WERI-Rb-1 (cell line): ENCODE results near the gene DAAM2.

ENCODE experiments used
- DNase-seq: peaks from one replicate; pipeline ENCODE4 v3.0.0-alpha.2; 2020
- H3K27ac ChIP-seq: fragments of 250-450 bp; sonication (Bioruptor Pico); 2 replicates; pipeline ENCODE4 v1.5.1; 2020; ENCODE audit warnings: mild to moderate bottlenecking, moderate library complexity
- H3K27me3 ChIP-seq: fragments of 250-450 bp; sonication (Bioruptor Pico); 2 replicates; pipeline ENCODE4 v1.5.1; 2021; ENCODE audit warnings: mild to moderate bottlenecking, low read depth, moderate library complexity; ENCODE audit not compliant: insufficient read depth, severe bottlenecking
- H3K36me3 ChIP-seq: fragments of 250-450 bp; sonication (Bioruptor Pico); 2 replicates; pipeline ENCODE4 v1.5.1; 2020; ENCODE audit warnings: mild to moderate bottlenecking, moderate library complexity
- H3K4me3 ChIP-seq: 2 replicates; pipeline ENCODE4 v1.5.1; 2011; ENCODE audit warnings: low read depth, mild to moderate bottlenecking, control low read depth, low read length
- H3K9me3 ChIP-seq: fragments of 250-450 bp; sonication (Bioruptor Pico); 2 replicates; pipeline ENCODE4 v1.5.1; 2021; ENCODE audit warnings: mild to moderate bottlenecking, moderate library complexity; ENCODE audit not compliant: severe bottlenecking
- TF ChIP-seq, protein P1 (sequence below): IDR thresholded peaks from 2 replicates; pipeline ENCODE4 v1.5.1; 2011; ENCODE audit warnings: low read depth, mild to moderate bottlenecking, control low read depth, inconsistent platforms, low read length

DAAM2 gene

DNA sequence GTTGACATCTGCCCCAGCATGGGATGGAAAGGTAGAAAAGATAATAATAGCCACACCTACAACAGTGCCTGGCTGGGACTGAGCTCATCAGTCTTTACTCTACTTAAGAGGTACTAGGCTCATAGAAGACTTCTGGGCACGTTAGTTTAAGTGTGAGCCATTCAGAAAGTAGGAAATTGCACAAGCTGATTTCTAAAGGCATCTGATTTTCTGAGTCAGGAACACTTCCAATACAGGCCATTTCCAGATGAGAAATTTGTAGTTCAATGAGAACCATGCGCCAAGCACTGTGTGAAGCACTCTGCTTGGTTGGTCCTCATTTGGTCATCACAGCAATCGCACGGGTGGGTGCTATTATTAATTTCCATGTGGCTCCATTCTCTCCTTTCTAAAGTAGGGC lies 99.8 kb downstream of the DAAM2 start:
- no peak for DNase-seq
- Histone ChIP-seq H3K27me3 (no peaks in the 10 kb centered on the region), H3K27ac (no peak overlapping the region), H3K9me3 (no peaks in the 10 kb centered on the region), H3K36me3 (no peaks in the 10 kb centered on the region), H3K4me3 (no peak overlapping the region)
- TF ChIP-seq, protein P1, sequence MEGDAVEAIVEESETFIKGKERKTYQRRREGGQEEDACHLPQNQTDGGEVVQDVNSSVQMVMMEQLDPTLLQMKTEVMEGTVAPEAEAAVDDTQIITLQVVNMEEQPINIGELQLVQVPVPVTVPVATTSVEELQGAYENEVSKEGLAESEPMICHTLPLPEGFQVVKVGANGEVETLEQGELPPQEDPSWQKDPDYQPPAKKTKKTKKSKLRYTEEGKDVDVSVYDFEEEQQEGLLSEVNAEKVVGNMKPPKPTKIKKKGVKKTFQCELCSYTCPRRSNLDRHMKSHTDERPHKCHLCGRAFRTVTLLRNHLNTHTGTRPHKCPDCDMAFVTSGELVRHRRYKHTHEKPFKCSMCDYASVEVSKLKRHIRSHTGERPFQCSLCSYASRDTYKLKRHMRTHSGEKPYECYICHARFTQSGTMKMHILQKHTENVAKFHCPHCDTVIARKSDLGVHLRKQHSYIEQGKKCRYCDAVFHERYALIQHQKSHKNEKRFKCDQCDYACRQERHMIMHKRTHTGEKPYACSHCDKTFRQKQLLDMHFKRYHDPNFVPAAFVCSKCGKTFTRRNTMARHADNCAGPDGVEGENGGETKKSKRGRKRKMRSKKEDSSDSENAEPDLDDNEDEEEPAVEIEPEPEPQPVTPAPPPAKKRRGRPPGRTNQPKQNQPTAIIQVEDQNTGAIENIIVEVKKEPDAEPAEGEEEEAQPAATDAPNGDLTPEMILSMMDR, result no peak

DNA sequence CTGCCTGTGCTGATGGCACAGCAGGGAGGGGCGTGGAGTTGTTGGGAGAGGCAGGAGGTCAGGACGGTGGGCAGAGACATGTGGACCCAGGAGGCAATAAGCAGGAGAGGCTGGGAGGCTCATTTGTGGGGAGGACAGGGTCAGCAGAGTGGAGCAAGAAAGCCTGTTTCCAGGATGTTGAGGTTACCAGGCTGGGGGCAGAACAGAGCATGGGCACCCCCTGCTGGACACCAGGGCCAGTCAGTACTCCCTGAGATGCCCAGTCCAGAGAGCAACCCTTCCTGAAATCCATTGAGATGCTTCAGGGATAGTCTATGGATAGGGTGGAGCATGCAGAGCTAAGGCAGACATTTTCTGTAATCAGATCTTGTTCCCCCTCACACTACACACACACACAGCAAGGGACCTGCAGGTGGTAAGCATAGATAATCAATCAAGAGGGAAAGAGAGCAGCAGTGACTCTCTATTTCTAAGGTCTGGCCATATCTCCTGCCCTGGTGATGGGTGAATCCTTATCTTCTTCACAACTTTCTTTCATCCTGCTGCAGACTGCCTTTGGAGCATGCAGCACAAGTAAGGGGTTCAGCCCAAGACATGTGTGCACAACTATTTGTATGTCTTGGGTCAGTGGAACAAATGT lies 100.4 kb downstream of the DAAM2 start:
- no peak overlapping the region for H3K27ac ChIP-seq
- H3K9me3 ChIP-seq, result no peaks in the 10 kb centered on the region
- no peaks in the 10 kb centered on the region for H3K27me3 ChIP-seq
- TF ChIP-seq, protein P1, result peak; percentile 98
- no peak overlapping the region for H3K4me3 ChIP-seq
- peak; percentile 83 for DNase-seq
- no peaks in the 10 kb centered on the region for H3K36me3 ChIP-seq

DNA sequence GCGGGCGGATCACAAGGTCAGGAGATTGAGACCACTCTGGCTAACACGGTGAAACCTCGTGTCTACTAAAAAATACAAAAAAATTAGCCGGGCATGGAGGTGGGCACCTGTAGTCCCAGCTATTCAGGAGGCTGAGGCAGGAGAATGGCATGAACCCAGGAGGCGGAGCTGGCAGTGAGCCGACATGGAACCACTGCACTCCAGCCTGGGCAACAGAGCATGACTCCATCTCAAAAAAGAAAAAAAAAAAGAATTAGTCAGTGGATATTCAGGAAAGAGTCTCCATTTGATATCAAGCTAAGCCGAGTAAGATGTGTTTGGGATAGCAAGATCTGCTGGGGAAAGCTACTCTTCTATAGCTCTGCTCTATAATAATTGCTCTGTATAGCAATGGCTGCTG lies 101.1 kb downstream of the DAAM2 start:
- TF ChIP-seq, protein P1, result no peak
- Histone ChIP-seq H3K27me3 (no peaks in the 10 kb centered on the region), H3K9me3 (no peaks in the 10 kb centered on the region), H3K27ac (no peak overlapping the region), H3K4me3 (no peak overlapping the region), H3K36me3 (no peaks in the 10 kb centered on the region)
- no peak for DNase-seq

DNA sequence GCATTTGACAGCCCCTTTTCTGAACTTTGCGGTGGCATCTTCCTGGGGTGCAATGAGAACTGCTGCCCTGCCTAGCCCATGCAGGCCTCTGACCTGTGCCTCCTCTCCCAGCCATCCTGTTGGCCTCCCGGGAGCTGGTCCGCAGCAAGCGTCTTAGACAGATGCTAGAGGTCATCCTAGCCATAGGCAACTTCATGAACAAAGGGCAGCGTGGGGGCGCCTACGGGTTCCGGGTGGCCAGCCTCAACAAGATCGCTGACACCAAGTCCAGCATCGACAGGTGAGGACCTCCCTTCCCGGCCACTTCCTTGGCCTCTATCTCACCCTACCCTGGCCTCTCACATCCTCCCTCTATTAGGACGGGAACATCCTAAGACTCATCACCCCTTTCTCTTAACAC lies 104.5 kb downstream of the DAAM2 start:
- TF ChIP-seq, protein P1, result no peak
- H3K36me3 ChIP-seq, result no peaks in the 10 kb centered on the region
- no peak for DNase-seq
- no peak overlapping the region for H3K4me3 ChIP-seq
- H3K9me3 ChIP-seq, result no peaks in the 10 kb centered on the region
- no peak overlapping the region for H3K27ac ChIP-seq
- no peaks in the 10 kb centered on the region for H3K27me3 ChIP-seq

DNA sequence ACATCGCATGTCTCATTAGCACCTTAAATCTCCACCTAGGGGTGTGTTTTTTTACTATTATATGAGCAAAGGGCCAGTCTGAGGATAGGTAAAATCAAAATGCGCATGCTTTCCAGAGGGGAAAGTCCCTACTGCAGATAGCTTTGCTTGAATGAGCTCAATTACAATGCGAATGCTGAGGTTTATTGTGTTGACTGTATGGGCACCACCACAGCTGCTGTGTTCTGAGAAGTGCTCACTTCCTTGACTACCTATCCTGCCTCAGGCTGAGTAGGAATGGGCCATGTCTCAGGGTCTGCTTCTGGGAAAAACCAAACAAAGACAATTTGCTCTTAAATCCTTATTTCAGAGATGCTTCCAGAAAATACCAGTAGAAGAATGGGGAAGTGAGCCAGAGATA lies 105.5 kb downstream of the DAAM2 start:
- H3K4me3 ChIP-seq, result no peak overlapping the region
- no peak for DNase-seq
- TF ChIP-seq, protein P1, result no peak
- no peaks in the 10 kb centered on the region for H3K36me3 ChIP-seq
- no peaks in the 10 kb centered on the region for H3K9me3 ChIP-seq
- no peaks in the 10 kb centered on the region for H3K27me3 ChIP-seq
- H3K27ac ChIP-seq, result no peak overlapping the region

DNA sequence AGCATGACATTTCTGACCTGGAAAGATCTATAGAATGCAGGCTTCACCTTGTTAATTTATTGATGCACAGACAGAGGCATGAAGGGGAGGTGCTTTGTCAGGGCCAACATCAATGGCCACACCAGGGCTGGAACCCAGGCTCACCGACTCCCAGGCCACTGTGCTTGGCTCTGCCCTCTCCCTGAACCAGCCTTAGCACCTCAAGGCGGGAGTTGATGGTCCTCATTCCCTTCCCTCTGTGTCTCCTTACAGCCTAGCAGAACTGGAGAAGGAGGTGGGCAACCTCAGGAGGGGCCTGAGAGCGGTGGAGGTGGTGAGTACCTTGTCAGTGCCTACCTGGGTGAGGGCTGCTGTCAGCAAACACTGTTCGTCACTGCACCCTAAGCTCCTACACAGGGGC lies 106.4 kb downstream of the DAAM2 start:
- TF ChIP-seq, protein P1, result no peak
- DNase-seq, result no peak
- Histone ChIP-seq H3K4me3 (no peak overlapping the region), H3K27me3 (no peaks in the 10 kb centered on the region), H3K36me3 (no peaks in the 10 kb centered on the region), H3K27ac (no peak overlapping the region), H3K9me3 (no peaks in the 10 kb centered on the region)
